ENCODE measurements around the gene USP16. TPM values are rescaled to one million over a fixed set of nuclear protein-coding genes. Genes with fewer than 3 reads are reported as not detected.

USP16 gene
- total and polyA plus RNA-seq, 2 of the 13 experiments (the other 11 are each of a cell fraction or from before 2014, with no cell fraction given): 16.5 to 46.9 TPM

DNA sequence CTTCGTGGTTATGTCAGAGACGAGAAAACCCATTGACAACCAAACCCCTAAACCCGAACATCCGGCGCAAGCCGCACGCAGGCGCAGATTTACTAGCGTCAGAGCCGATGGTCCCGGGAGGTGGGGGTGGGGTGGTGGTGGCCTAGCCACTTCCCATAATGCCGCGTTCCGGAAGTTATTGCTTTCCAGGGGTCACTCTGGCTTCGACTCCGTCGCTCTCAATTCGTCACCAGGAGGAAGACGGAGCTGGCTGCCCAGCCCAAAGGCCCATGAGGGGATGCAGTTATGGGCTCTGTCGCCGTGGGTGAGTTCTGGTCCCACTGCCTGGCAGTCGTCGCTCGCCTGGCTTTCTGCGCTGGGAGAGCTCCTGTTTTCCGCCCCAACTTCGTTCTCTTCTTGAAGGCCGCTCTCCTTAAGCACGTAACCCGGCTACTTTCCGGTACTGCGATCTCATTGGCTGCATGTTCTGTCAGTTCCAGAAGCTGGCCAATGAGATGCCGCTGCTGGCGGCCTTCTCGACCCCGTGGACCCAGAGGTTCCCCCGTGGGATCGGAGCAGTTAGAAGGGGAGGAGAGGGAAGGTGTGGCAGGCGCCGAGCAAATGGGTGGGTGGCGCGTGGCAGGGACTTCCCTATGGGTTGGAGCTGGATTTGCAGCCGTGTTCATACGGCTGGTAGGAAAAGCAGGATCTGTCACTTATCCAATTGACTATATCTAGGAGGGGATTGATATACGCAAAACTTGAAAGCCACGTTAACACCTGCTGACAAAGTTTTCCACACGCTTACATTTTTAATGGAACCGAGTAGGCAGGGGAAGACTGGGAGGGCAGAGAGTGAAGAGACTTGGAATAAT lies at the start of gene USP16 (continued):
- TF ChIP-seq ZNF672 (CRISPR knock-in tag; IDR thresholded peaks at IDR 0.05) (no peak), LRRFIP1 (CRISPR knock-in tag; conservative IDR thresholded peaks at IDR 0.05) (no peak), KLF13 (CRISPR knock-in tag; IDR thresholded peaks at IDR 0.05) (no peak), ZNF552 (CRISPR knock-in tag; IDR thresholded peaks at IDR 0.05; ENCODE audit: borderline replicate concordance) (no peak; the same call in 1 of the 2 replicates)

DNA sequence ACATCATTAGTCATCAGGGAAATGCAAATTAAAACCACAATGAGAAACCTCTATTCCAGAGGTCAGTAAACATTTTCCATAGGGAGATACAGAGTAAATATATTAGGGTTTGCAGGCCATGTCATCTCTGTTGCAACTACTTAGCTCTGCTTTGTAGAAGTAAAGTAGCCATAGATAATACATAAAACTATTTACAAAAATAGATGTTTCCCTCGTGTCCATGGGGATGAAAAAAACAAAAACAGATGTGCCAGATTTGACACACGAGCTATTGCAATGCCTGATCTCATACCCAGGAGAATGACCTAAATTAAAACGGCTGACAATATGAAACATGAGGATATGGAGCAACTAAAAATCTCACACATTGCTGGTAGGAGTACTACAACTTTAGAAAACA lies 49.1 kb upstream of the USP16 start:
- no TSS peak for BruUV-seq (replicated peaks)
- WGBS (ENCODE audit: low lambda C conversion rate): 93% methylated on average over 3 of the region's 3 CpGs
- TF ChIP-seq ZNF263 (CRISPR knock-in tag; IDR thresholded peaks at IDR 0.05) (no peak), ZNF383 (CRISPR knock-in tag; IDR thresholded peaks at IDR 0.05; ENCODE audit: borderline replicate concordance) (no peak), STAT5B (CRISPR knock-in tag; IDR thresholded peaks at IDR 0.05) (no peak), HINFP (CRISPR knock-in tag; IDR thresholded peaks at IDR 0.05; ENCODE audit: low read depth) (no peak), ZSCAN31 (CRISPR knock-in tag; IDR thresholded peaks at IDR 0.05; ENCODE audit: low read depth) (no peak), ZBTB42 (CRISPR knock-in tag; IDR thresholded peaks at IDR 0.05) (no peak), GPN1 (CRISPR knock-in tag; IDR thresholded peaks at IDR 0.05; ENCODE audit: borderline replicate concordance) (no peak), HNRNPLL (IDR thresholded peaks at IDR 0.05; ENCODE audit: low read depth, low read length, poor library complexity, severe bottlenecking) (no peak), PLRG1 (conservative IDR thresholded peaks at IDR 0.05) (no peak), GATAD1 (CRISPR knock-in tag; IDR thresholded peaks at IDR 0.05) (no peak), ZNF564 (CRISPR knock-in tag; IDR thresholded peaks at IDR 0.05) (no peak), FOSL1 (CRISPR knock-in tag; IDR thresholded peaks at IDR 0.05; ENCODE audit: borderline replicate concordance) (no peak), POGZ (CRISPR knock-in tag; IDR thresholded peaks at IDR 0.05) (no peak), SIX1 (CRISPR knock-in tag; IDR thresholded peaks at IDR 0.05; ENCODE audit: borderline replicate concordance) (no peak), ZNF251 (CRISPR knock-in tag; IDR thresholded peaks at IDR 0.05) (no peak), ZFP36 (IDR thresholded peaks at IDR 0.05; ENCODE audit: borderline replicate concordance, low read depth, low read length, partially characterized antibody) (no peak)

More for the DNA sequence above, 49.1 kb upstream of the USP16 start:
- no peak overlapping the region for H3K9ac ChIP-seq (ENCODE audit: insufficient read depth, low read depth, low read length)
- in situ Hi-C loops (cut with HindIII; ENCODE audit: extremely low pct_ligation_motif_present, low pct_unique_long_range_greater_than_20kb) (no loop called here), intact Hi-C loops (cut with micrococcal nuclease; ENCODE audit: unreplicated experiment) (no loop called here)
- H3K4me3 ChIP-seq (replicated peaks in 1 of 3; ENCODE audit: insufficient read depth in 1 of 3, low read depth in 2 of 3, low read length in 3 of 3): no peak overlapping the region
- no peaks in the 10 kb centered on the region for H3K79me2 ChIP-seq (ENCODE audit: insufficient read depth, low read length)
- CTCF ChIA-PET (ENCODE audit: low intra/inter-chr PET ratio, low total read pairs): no interaction called here
- H2AFZ ChIP-seq (ENCODE audit: low read length): no peak overlapping the region
- H3K9me3 ChIP-seq (ENCODE audit: low read length): no peaks in the 10 kb centered on the region
- POLR2A ChIA-PET: no interaction called here
- no peaks in the 10 kb centered on the region for H3K27me3 ChIP-seq (ENCODE audit: control insufficient read depth in 1 of 2, insufficient read depth in 2 of 2, low read length in 2 of 2)
- no peak overlapping the region for H3K27ac ChIP-seq (ENCODE audit: extremely low read length, insufficient read depth, low read length)
- H3K4me1 ChIP-seq (ENCODE audit: insufficient read depth, low read length): no peaks in the 10 kb centered on the region
- H3K36me3 ChIP-seq (replicated peaks in 1 of 2; ENCODE audit: control insufficient read depth in 1 of 2, insufficient read depth in 2 of 2, low read length in 2 of 2): peaks cover 8 to 46% of the 10 kb centered on the region in 2 experiments
- H4K20me1 ChIP-seq (ENCODE audit: insufficient read depth, low read length): no peaks in the 10 kb centered on the region
- FAIRE-seq (no peak), ATAC-seq (no peak), DNase-seq (ENCODE audit: low spot score) (no peak)
- H3K4me2 ChIP-seq (ENCODE audit: low read depth, low read length): no peak overlapping the region

Data from HepG2 (cell line).